Loucy (cell line): Measurements from ENCODE around the gene DNM3.

Experiments used
- H2AFZ ChIP-seq: fragments of 200-600 bp; sonication (generic); 2 replicates; pipeline ENCODE4 v1.6.0; 2016; ENCODE audit warnings: antibody characterized with exemption, mild to moderate bottlenecking, low read length, moderate library complexity
- H3F3A ChIP-seq: fragments of 200-600 bp; 2 replicates; pipeline ENCODE4 v1.6.0; 2016; ENCODE audit warnings: antibody characterized with exemption, low read depth, mild to moderate bottlenecking
- H3K27me3 ChIP-seq: fragments of 200-600 bp; sonication (generic); 2 replicates; pipeline ENCODE4 v1.6.1; 2014; ENCODE audit warnings: low read length, mild to moderate bottlenecking; ENCODE audit not compliant: insufficient read depth, poor library complexity, severe bottlenecking
- H3K36me3 ChIP-seq: fragments of 200-600 bp; sonication (generic); 2 replicates; pipeline ENCODE4 v1.6.1; 2016; ENCODE audit warnings: low read length; ENCODE audit not compliant: insufficient read depth
- H3K4me1 ChIP-seq: fragments of 200-600 bp; sonication (generic); 2 replicates; pipeline ENCODE4 v1.5.1; 2014; ENCODE audit warnings: low read length, mild to moderate bottlenecking; ENCODE audit not compliant: insufficient read depth, poor library complexity, severe bottlenecking
- H3K4me2 ChIP-seq: fragments of 200-600 bp; sonication (generic); 2 replicates; pipeline ENCODE4 v1.6.0; 2014; ENCODE audit warnings: antibody characterized with exemption, low read length, low read depth, mild to moderate bottlenecking; ENCODE audit not compliant: poor library complexity, severe bottlenecking
- H3K4me3 ChIP-seq: fragments of 200-600 bp; sonication (generic); 2 replicates; pipeline ENCODE4 v1.5.1; 2014; ENCODE audit warnings: low read length, mild to moderate bottlenecking, mixed read lengths; ENCODE audit not compliant: poor library complexity, severe bottlenecking
- H3K79me2 ChIP-seq: fragments of 200-600 bp; sonication (generic); 2 replicates; pipeline ENCODE4 v1.6.1; 2014; ENCODE audit warnings: low read length; ENCODE audit not compliant: insufficient read depth
- H3K9ac ChIP-seq: fragments of 200-600 bp; sonication (generic); 2 replicates; pipeline ENCODE4 v1.6.0; 2014; ENCODE audit warnings: mild to moderate bottlenecking, low read depth, low read length, moderate library complexity; ENCODE audit not compliant: poor library complexity, severe bottlenecking
- H3K9me2 ChIP-seq: fragments of 200-600 bp; sonication (generic); replicated peaks from 2 replicates; pipeline ENCODE4 v1.6.1; 2016; ENCODE audit warnings: low read depth, low read length, mixed read lengths
- H3K9me3 ChIP-seq: fragments of 200-600 bp; sonication (generic); 2 replicates; pipeline ENCODE4 v1.6.1; 2014; ENCODE audit warnings: mild to moderate bottlenecking, antibody characterized with exemption, low read length, low read depth; ENCODE audit not compliant: insufficient read depth
- H4K20me1 ChIP-seq: fragments of 200-600 bp; sonication (generic); 2 replicates; pipeline ENCODE4 v1.6.0; 2014; ENCODE audit warnings: antibody characterized with exemption, low read length, mild to moderate bottlenecking; ENCODE audit not compliant: insufficient read depth, poor library complexity, severe bottlenecking
- EZH2phosphoT487 ChIP-seq: fragments of 200-600 bp; IDR thresholded peaks from 2 replicates; pipeline ENCODE4 v1.6.1; 2018; ENCODE audit warnings: antibody characterized with exemption, mild to moderate bottlenecking, moderate library complexity, borderline replicate concordance
- TF ChIP-seq, protein P1 (sequence below): fragments of 200-600 bp; sonication (generic); conservative IDR thresholded peaks from 2 replicates; pipeline ENCODE4 v1.5.1; 2014; ENCODE audit warnings: mild to moderate bottlenecking, antibody characterized with exemption, low read length

DNM3 gene

DNA sequence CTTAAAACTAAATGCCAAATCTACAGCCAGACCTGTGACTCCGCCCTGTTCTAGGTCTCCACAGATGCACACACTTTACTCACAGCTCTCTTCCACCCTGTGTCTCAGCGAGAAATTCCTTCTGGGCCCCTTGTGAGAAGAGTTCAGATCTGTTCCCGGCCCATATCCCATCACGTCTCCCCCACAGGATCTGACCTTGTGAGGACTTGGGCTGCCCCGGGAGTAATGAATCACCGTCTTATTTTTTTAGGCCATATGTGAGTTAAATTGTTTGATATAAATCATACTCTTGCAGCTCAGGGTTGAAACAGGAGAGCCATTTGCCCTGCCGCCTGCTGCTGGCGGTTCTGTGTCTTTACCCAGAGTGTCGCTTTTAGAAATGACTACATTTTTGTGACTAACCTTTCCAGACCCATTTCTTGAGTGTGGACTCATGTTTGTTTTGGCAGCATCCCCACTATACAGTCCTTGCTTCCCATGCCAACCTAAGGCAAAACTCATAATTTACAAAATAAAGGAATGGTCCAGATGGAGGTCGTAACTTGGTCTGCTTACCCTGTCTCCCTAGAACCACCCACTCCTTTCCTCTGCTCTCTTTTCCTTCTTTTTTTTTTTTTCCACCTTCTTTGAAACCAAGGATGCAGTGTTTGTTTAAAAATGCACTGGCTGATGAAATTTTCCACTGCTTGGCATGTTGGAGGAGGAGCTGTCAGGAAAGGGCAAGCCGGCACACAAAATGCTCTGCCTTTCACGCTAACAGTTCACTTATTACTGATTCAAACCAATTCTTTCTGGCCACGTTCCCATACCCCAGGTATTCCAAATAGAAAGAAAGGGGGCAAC, 481.1 kb downstream of the DNM3 start:
- Histone ChIP-seq H3K4me1 (no peaks in the 10 kb centered on the region), H4K20me1 (no peaks in the 10 kb centered on the region), H3K4me2 (no peak overlapping the region), H3K9me2 (no peaks in the 10 kb centered on the region), H3K27me3 (no peaks in the 10 kb centered on the region), H3K9me3 (no peaks in the 10 kb centered on the region), H3K4me3 (no peak overlapping the region), H3F3A (no peaks in the 10 kb centered on the region), H3K9ac (no peak overlapping the region), H3K36me3 (no peaks in the 10 kb centered on the region), H3K79me2 (no peaks in the 10 kb centered on the region), H2AFZ (no peak overlapping the region)
- TF ChIP-seq EZH2phosphoT487: no peak
- TF ChIP-seq, protein P1, sequence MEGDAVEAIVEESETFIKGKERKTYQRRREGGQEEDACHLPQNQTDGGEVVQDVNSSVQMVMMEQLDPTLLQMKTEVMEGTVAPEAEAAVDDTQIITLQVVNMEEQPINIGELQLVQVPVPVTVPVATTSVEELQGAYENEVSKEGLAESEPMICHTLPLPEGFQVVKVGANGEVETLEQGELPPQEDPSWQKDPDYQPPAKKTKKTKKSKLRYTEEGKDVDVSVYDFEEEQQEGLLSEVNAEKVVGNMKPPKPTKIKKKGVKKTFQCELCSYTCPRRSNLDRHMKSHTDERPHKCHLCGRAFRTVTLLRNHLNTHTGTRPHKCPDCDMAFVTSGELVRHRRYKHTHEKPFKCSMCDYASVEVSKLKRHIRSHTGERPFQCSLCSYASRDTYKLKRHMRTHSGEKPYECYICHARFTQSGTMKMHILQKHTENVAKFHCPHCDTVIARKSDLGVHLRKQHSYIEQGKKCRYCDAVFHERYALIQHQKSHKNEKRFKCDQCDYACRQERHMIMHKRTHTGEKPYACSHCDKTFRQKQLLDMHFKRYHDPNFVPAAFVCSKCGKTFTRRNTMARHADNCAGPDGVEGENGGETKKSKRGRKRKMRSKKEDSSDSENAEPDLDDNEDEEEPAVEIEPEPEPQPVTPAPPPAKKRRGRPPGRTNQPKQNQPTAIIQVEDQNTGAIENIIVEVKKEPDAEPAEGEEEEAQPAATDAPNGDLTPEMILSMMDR: no peak

DNA sequence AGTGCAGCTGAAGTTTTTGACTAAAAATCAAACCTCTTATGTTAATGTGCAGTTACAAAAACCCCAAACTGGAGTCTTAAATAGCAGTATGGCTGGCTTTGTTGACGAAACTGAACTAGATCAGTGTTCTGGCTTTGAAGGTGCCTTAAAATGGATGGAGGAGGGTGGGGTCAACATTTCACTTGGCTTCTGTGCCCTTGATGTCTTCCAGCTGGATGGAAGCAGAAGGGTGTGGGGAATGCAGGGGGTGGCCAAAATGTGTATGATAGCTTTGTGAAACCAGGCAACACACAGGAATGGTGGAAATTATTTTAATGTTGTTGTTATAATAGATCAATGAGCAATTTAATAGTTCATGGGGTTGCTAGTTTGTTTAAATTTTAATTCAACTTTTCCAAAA, 482.4 kb downstream of the DNM3 start:
- no peaks in the 10 kb centered on the region for H3K79me2 ChIP-seq
- H3K4me2 ChIP-seq: no peak overlapping the region
- no peak overlapping the region for H2AFZ ChIP-seq
- TF ChIP-seq, protein P1: no peak
- no peak for TF ChIP-seq EZH2phosphoT487
- no peaks in the 10 kb centered on the region; the same call in 1 of the 2 replicates for H3K9me3 ChIP-seq
- H3K36me3 ChIP-seq: no peaks in the 10 kb centered on the region
- no peaks in the 10 kb centered on the region for H3F3A ChIP-seq
- H3K4me3 ChIP-seq: no peak overlapping the region
- no peaks in the 10 kb centered on the region for H3K9me2 ChIP-seq
- H4K20me1 ChIP-seq: no peaks in the 10 kb centered on the region
- no peak overlapping the region for H3K9ac ChIP-seq
- H3K27me3 ChIP-seq: no peaks in the 10 kb centered on the region
- H3K4me1 ChIP-seq: no peaks in the 10 kb centered on the region

DNA sequence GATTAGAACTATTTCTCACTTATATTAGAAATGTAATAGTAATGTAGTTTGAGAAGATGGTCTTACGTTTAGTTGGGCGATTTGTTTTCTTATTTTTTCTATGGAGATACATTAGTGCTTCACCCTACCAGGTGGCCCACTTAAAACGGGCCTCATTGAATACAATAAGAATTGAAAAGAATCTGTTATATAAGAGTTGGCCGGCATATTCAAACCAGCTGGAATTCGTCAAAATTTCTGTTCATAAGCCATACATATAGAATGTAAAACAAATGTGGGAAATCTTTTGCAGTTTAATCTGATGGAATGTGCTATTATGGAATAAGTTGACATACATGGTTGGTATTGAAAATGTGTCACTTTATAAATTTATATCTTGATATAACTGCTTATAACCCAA, 482.8 kb downstream of the DNM3 start:
- H3K27me3 ChIP-seq: no peaks in the 10 kb centered on the region
- H4K20me1 ChIP-seq: no peaks in the 10 kb centered on the region
- H3K4me2 ChIP-seq: no peak overlapping the region
- no peak overlapping the region for H3K9ac ChIP-seq
- TF ChIP-seq, protein P1: no peak
- no peak for TF ChIP-seq EZH2phosphoT487
- H3K36me3 ChIP-seq: no peaks in the 10 kb centered on the region
- no peak overlapping the region for H2AFZ ChIP-seq
- no peaks in the 10 kb centered on the region for H3K79me2 ChIP-seq
- no peaks in the 10 kb centered on the region for H3K4me1 ChIP-seq
- H3K4me3 ChIP-seq: no peak overlapping the region
- no peaks in the 10 kb centered on the region for H3K9me2 ChIP-seq
- no peaks in the 10 kb centered on the region; the same call in 1 of the 2 replicates for H3K9me3 ChIP-seq
- no peaks in the 10 kb centered on the region for H3F3A ChIP-seq
